Cardiac muscle cell (in vitro differentiated cells and primary cell): ENCODE data around the gene AP4B1. TPM values are rescaled to one million over a fixed set of nuclear protein-coding genes. Genes with fewer than 3 reads are reported as not detected.
A peak's percentile ranks its signal among the peaks of the same experiment; 100 is the strongest.

Experiments
- DNase-seq, 2 donors: peaks; one replicate each; pipeline versions ENCODE4 v3.0.0 to v3.0.0-alpha.2; 2010 to 2017; ENCODE audit warnings: low read depth in 1 of 2, low spot score in 1 of 2
- H3K27ac ChIP-seq: fragments of 200-600 bp; sonication (generic); 2 replicates; pipeline ENCODE4 v1.5.1; 2016
- H3K27me3 ChIP-seq: fragments of 200-600 bp; sonication (generic); 2 replicates; pipeline ENCODE4 v1.6.0; 2016; ENCODE audit warnings: control low read depth
- H3K36me3 ChIP-seq: fragments of 200-600 bp; sonication (generic); 2 replicates; pipeline ENCODE4 v1.5.1; 2016; ENCODE audit warnings: control low read depth
- H3K4me1 ChIP-seq: fragments of 200-600 bp; sonication (generic); 2 replicates; pipeline ENCODE4 v1.8.1; 2017; ENCODE audit warnings: low read depth, mild to moderate bottlenecking, mixed run types
- H3K4me3 ChIP-seq: fragments of 200-600 bp; sonication (generic); 2 replicates; pipeline ENCODE4 v1.5.1; 2016; ENCODE audit warnings: mild to moderate bottlenecking
- H3K9me3 ChIP-seq: fragments of 200-600 bp; sonication (generic); 2 replicates; pipeline ENCODE4 v1.5.1; 2017; ENCODE audit warnings: low read depth, mild to moderate bottlenecking, control low read depth
- CTCF ChIP-seq: IDR thresholded peaks from 2 replicates; pipeline ENCODE4 v1.5.1; 2012; ENCODE audit warnings: low read depth, mild to moderate bottlenecking, low read length
- polyA plus RNA-seq: library from polyadenylated mRNA; unstranded; fragments of >200 nt; fragmentation: Nextera tagmentation; extraction: Ambion mirVana; gene quantifications from 2 replicates; pipeline ENCODE4 v1.2.1, GENCODE V29; 2016
- total RNA-seq: library from RNA; depleted of rRNA; stranded (reverse); fragments of >200 nt; gene quantifications from 2 replicates; pipeline ENCODE4 v1.2.3, GENCODE V29; 2016

Gene AP4B1
- total and polyA plus RNA-seq, 2 experiments from 2014 or later: 18.3 to 18.8 TPM

- Histone ChIP-seq H3K27ac (no peak within 1 kb of the TSS), H3K4me1 (no peaks in the 10 kb centered on the region), H3K27me3 (no peaks in the 10 kb centered on the region), H3K9me3 (no peaks in the 10 kb centered on the region), H3K36me3 (no peaks in the 10 kb centered on the region), H3K4me3 (no peak within 1 kb of the TSS)
- peak in 1 of 2 donors; percentile 76 for DNase-seq
- TF ChIP-seq CTCF: no peak
These were observed 32.9 kb downstream of the AP4B1 start, which contains the start of gene PTPN22 for GRCh38 chr1:113871597-113872113. Gene PTPN22, minus strand, starts transcription at chr1:113871712.

- H3K4me3 ChIP-seq: no peak overlapping the region
- H3K27ac ChIP-seq: no peak overlapping the region
- TF ChIP-seq CTCF: no peak
- no peaks in the 10 kb centered on the region for H3K36me3 ChIP-seq
- H3K4me1 ChIP-seq: no peaks in the 10 kb centered on the region
- no peak for DNase-seq
- no peaks in the 10 kb centered on the region for H3K27me3 ChIP-seq
- H3K9me3 ChIP-seq: no peaks in the 10 kb centered on the region
These were observed 33.8 kb downstream of the AP4B1 start for GRCh38 chr1:113870778-113871177.

GRCh38 chr1:113868387-113869083 is 36.1 kb downstream of the AP4B1 start:
- H3K4me3 ChIP-seq: no peak overlapping the region
- no peak for TF ChIP-seq CTCF
- H3K4me1 ChIP-seq: no peaks in the 10 kb centered on the region
- H3K27ac ChIP-seq: no peak overlapping the region
- no peaks in the 10 kb centered on the region for H3K9me3 ChIP-seq
- no peak for DNase-seq
- H3K36me3 ChIP-seq: no peaks in the 10 kb centered on the region
- H3K27me3 ChIP-seq: no peaks in the 10 kb centered on the region

- no peak for DNase-seq
- H3K27me3 ChIP-seq: no peaks in the 10 kb centered on the region
- no peak overlapping the region for H3K27ac ChIP-seq
- TF ChIP-seq CTCF: no peak
- H3K36me3 ChIP-seq: no peaks in the 10 kb centered on the region
- no peaks in the 10 kb centered on the region for H3K9me3 ChIP-seq
- H3K4me3 ChIP-seq: no peak overlapping the region
- H3K4me1 ChIP-seq: no peaks in the 10 kb centered on the region
These were observed 43.0 kb downstream of the AP4B1 start for GRCh38 chr1:113861641-113862040.

GRCh38 chr1:113860891-113861290 is 43.7 kb downstream of the AP4B1 start:
- peak in 1 of 2 donors; percentile 87 for DNase-seq
- Histone ChIP-seq H3K27ac (no peak overlapping the region), H3K4me3 (no peak overlapping the region), H3K4me1 (no peaks in the 10 kb centered on the region), H3K36me3 (no peaks in the 10 kb centered on the region), H3K9me3 (no peaks in the 10 kb centered on the region), H3K27me3 (no peaks in the 10 kb centered on the region)
- no peak for TF ChIP-seq CTCF
